Loucy (cell line): ENCODE results near the gene KCNN3.

Source experiments
- H2AFZ ChIP-seq: fragments of 200-600 bp; sonication (generic); 2 replicates; pipeline ENCODE4 v1.6.0; 2016; ENCODE audit warnings: antibody characterized with exemption, mild to moderate bottlenecking, low read length, moderate library complexity
- H3F3A ChIP-seq: fragments of 200-600 bp; 2 replicates; pipeline ENCODE4 v1.6.0; 2016; ENCODE audit warnings: antibody characterized with exemption, low read depth, mild to moderate bottlenecking
- H3K27me3 ChIP-seq: fragments of 200-600 bp; sonication (generic); 2 replicates; pipeline ENCODE4 v1.6.1; 2014; ENCODE audit warnings: low read length, mild to moderate bottlenecking; ENCODE audit not compliant: insufficient read depth, poor library complexity, severe bottlenecking
- H3K36me3 ChIP-seq: fragments of 200-600 bp; sonication (generic); 2 replicates; pipeline ENCODE4 v1.6.1; 2016; ENCODE audit warnings: low read length; ENCODE audit not compliant: insufficient read depth
- H3K4me1 ChIP-seq: fragments of 200-600 bp; sonication (generic); 2 replicates; pipeline ENCODE4 v1.5.1; 2014; ENCODE audit warnings: low read length, mild to moderate bottlenecking; ENCODE audit not compliant: insufficient read depth, poor library complexity, severe bottlenecking
- H3K4me2 ChIP-seq: fragments of 200-600 bp; sonication (generic); 2 replicates; pipeline ENCODE4 v1.6.0; 2014; ENCODE audit warnings: antibody characterized with exemption, low read length, low read depth, mild to moderate bottlenecking; ENCODE audit not compliant: poor library complexity, severe bottlenecking
- H3K4me3 ChIP-seq: fragments of 200-600 bp; sonication (generic); 2 replicates; pipeline ENCODE4 v1.5.1; 2014; ENCODE audit warnings: low read length, mild to moderate bottlenecking, mixed read lengths; ENCODE audit not compliant: poor library complexity, severe bottlenecking
- H3K79me2 ChIP-seq: fragments of 200-600 bp; sonication (generic); 2 replicates; pipeline ENCODE4 v1.6.1; 2014; ENCODE audit warnings: low read length; ENCODE audit not compliant: insufficient read depth
- H3K9ac ChIP-seq: fragments of 200-600 bp; sonication (generic); 2 replicates; pipeline ENCODE4 v1.6.0; 2014; ENCODE audit warnings: mild to moderate bottlenecking, low read depth, low read length, moderate library complexity; ENCODE audit not compliant: poor library complexity, severe bottlenecking
- H3K9me2 ChIP-seq: fragments of 200-600 bp; sonication (generic); replicated peaks from 2 replicates; pipeline ENCODE4 v1.6.1; 2016; ENCODE audit warnings: low read depth, low read length, mixed read lengths
- H3K9me3 ChIP-seq: fragments of 200-600 bp; sonication (generic); 2 replicates; pipeline ENCODE4 v1.6.1; 2014; ENCODE audit warnings: mild to moderate bottlenecking, antibody characterized with exemption, low read length, low read depth; ENCODE audit not compliant: insufficient read depth
- H4K20me1 ChIP-seq: fragments of 200-600 bp; sonication (generic); 2 replicates; pipeline ENCODE4 v1.6.0; 2014; ENCODE audit warnings: antibody characterized with exemption, low read length, mild to moderate bottlenecking; ENCODE audit not compliant: insufficient read depth, poor library complexity, severe bottlenecking
- EZH2phosphoT487 ChIP-seq: fragments of 200-600 bp; IDR thresholded peaks from 2 replicates; pipeline ENCODE4 v1.6.1; 2018; ENCODE audit warnings: antibody characterized with exemption, mild to moderate bottlenecking, moderate library complexity, borderline replicate concordance
- TF ChIP-seq, protein P1 (sequence below): fragments of 200-600 bp; sonication (generic); conservative IDR thresholded peaks from 2 replicates; pipeline ENCODE4 v1.5.1; 2014; ENCODE audit warnings: mild to moderate bottlenecking, antibody characterized with exemption, low read length

KCNN3 gene

DNA sequence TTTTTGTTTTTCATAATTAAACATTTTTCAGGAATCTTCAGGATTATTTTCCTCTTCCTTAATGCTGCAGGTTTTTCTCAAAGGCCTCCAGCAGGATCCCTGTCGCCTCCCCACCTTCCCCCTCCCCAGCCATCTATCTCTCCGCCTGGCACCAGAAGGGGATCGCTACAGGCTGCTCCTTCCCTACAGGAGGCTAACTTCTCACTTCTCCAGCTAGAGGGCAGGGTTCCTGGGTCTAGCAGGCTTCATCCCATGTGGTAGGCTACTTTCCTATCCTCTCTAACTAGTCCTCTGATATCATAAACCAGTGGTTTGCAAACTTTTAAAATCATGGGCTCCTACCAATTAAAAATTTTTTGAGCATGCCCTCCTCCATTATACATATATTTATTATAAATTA is 104.1 kb downstream of the KCNN3 start:
- no peaks in the 10 kb centered on the region for H3K27me3 ChIP-seq
- no peak overlapping the region for H3K4me2 ChIP-seq
- H3K9ac ChIP-seq = no peak overlapping the region
- H3K36me3 ChIP-seq = no peaks in the 10 kb centered on the region
- H3K79me2 ChIP-seq = no peaks in the 10 kb centered on the region
- H4K20me1 ChIP-seq = no peaks in the 10 kb centered on the region
- H3F3A ChIP-seq = no peaks in the 10 kb centered on the region
- no peaks in the 10 kb centered on the region for H3K9me2 ChIP-seq
- H2AFZ ChIP-seq = no peak overlapping the region
- H3K9me3 ChIP-seq = no peaks in the 10 kb centered on the region
- no peaks in the 10 kb centered on the region for H3K4me1 ChIP-seq
- TF ChIP-seq, protein P1, sequence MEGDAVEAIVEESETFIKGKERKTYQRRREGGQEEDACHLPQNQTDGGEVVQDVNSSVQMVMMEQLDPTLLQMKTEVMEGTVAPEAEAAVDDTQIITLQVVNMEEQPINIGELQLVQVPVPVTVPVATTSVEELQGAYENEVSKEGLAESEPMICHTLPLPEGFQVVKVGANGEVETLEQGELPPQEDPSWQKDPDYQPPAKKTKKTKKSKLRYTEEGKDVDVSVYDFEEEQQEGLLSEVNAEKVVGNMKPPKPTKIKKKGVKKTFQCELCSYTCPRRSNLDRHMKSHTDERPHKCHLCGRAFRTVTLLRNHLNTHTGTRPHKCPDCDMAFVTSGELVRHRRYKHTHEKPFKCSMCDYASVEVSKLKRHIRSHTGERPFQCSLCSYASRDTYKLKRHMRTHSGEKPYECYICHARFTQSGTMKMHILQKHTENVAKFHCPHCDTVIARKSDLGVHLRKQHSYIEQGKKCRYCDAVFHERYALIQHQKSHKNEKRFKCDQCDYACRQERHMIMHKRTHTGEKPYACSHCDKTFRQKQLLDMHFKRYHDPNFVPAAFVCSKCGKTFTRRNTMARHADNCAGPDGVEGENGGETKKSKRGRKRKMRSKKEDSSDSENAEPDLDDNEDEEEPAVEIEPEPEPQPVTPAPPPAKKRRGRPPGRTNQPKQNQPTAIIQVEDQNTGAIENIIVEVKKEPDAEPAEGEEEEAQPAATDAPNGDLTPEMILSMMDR = peak; percentile 61
- TF ChIP-seq EZH2phosphoT487 = no peak
- H3K4me3 ChIP-seq = no peak overlapping the region

DNA sequence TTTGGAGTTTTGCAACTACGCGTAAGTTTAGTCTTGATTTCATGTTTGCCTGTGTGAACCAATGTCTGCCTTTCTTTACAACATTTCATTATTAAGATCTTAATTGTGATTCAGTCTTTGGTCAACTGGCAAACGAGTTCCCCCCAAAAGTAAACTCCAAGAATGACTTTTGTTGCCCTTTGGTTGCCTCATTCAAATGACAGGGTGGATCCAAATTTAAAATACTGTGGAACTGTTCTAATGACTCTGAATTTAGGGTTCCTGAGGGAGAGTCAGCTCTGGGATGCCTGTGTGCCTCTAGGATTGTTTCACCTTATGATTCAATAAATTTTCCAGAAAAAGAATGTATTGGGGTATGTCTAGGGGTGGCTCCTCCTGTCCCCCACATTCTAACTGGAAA is 105.3 kb downstream of the KCNN3 start:
- Histone ChIP-seq H3K9me2 (no peaks in the 10 kb centered on the region), H3K36me3 (no peaks in the 10 kb centered on the region), H3K4me3 (no peak overlapping the region), H2AFZ (no peak overlapping the region), H3K9me3 (no peaks in the 10 kb centered on the region), H3K79me2 (no peaks in the 10 kb centered on the region), H3K9ac (no peak overlapping the region), H3K4me2 (no peak overlapping the region), H4K20me1 (no peaks in the 10 kb centered on the region), H3F3A (no peaks in the 10 kb centered on the region), H3K4me1 (no peaks in the 10 kb centered on the region), H3K27me3 (no peaks in the 10 kb centered on the region)
- TF ChIP-seq, protein P1 = no peak
- TF ChIP-seq EZH2phosphoT487 = no peak

DNA sequence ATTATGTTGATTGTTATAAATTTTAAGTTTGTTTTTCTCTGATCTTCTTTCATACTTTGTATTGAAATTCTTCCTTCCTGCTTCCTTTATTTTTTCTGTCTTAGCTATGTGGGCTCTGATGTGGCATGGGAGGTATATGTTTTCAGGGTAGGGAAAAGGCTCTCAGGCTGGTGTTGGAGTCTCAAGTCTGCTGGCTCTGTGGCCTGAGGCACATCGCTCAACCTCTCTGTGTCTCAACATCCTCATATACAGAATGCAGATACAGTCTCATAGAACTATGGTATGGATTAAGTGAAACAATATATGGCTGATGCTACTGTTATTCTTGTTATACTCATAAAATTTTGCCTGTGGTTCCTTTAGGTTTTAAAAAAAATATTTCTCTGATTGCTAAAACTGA is 105.9 kb downstream of the KCNN3 start:
- Histone ChIP-seq H3K4me3 (no peak overlapping the region), H3K4me1 (peaks cover 5% of the 10 kb centered on the region), H3K27me3 (no peaks in the 10 kb centered on the region), H3K36me3 (no peaks in the 10 kb centered on the region), H2AFZ (no peak overlapping the region), H3K4me2 (no peak overlapping the region), H4K20me1 (no peaks in the 10 kb centered on the region), H3K9me2 (no peaks in the 10 kb centered on the region), H3K9ac (no peak overlapping the region), H3K9me3 (no peaks in the 10 kb centered on the region), H3F3A (no peaks in the 10 kb centered on the region), H3K79me2 (no peaks in the 10 kb centered on the region)
- no peak for TF ChIP-seq EZH2phosphoT487
- TF ChIP-seq, protein P1 = no peak
